CD14-positive monocyte (primary cell): Measurements from ENCODE around the gene KIF21B. TPM values are rescaled to one million over a fixed set of nuclear protein-coding genes. Genes with fewer than 3 reads are reported as not detected.

Experiments
- DNase-seq, 3 donors: peaks; one replicate each; pipeline ENCODE4 v3.0.0-alpha.2; 2011 to 2022
- H2AFZ ChIP-seq: 2 replicates; pipeline ENCODE4 v1.6.0; 2012; ENCODE audit warnings: mild to moderate bottlenecking, low read depth, low read length, inconsistent platforms; ENCODE audit not compliant: insufficient read depth, poor library complexity, severe bottlenecking
- H3K27ac ChIP-seq, 2 donors: 1 replicate in 1 of 2; 2 replicates in 1 of 2; pipeline ENCODE4 v1.5.1; 2012 to 2013; ENCODE audit warnings: low read length in 2 of 2, control low read depth in 1 of 2, inconsistent platforms in 1 of 2, low read depth in 1 of 2, mild to moderate bottlenecking in 1 of 2
- H3K27me3 ChIP-seq, 2 donors: one replicate each; pipeline versions ENCODE4 v1.6.0 to v1.6.1; 2011 to 2013; ENCODE audit warnings: low read length in 2 of 2; ENCODE audit not compliant: control insufficient read depth in 2 of 2, insufficient read depth in 2 of 2
- H3K36me3 ChIP-seq, 2 donors: replicated peaks in 1 of 2; 1 replicate in 1 of 2; 2 replicates in 1 of 2; pipeline versions ENCODE4 v1.5.1 to v1.6.1; 2012 to 2013; ENCODE audit warnings: low read length in 2 of 2, control low read depth in 1 of 2, inconsistent platforms in 1 of 2, mild to moderate bottlenecking in 1 of 2; ENCODE audit not compliant: insufficient read depth in 2 of 2, control insufficient read depth in 1 of 2
- H3K4me1 ChIP-seq, 2 donors: 1 replicate in 1 of 2; 2 replicates in 1 of 2; pipeline versions ENCODE4 v1.5.1 to v1.6.1; 2012 to 2013; ENCODE audit warnings: low read length in 2 of 2, control low read depth in 1 of 2, inconsistent platforms in 1 of 2, mild to moderate bottlenecking in 1 of 2, moderate library complexity in 1 of 2; ENCODE audit not compliant: insufficient read depth in 2 of 2, control insufficient read depth in 1 of 2
- H3K4me2 ChIP-seq: replicated peaks from 2 replicates; pipeline ENCODE3; 2012; ENCODE audit warnings: low read length, moderate library complexity, mild to moderate bottlenecking; ENCODE audit not compliant: poor library complexity, severe bottlenecking; ENCODE audit errors: extremely low read depth
- H3K4me3 ChIP-seq, 3 experiments: fragments of 200-600 bp in 1 of 3; sonication (generic) in 1 of 3; replicated peaks in 1 of 3; 1 replicate in 2 of 3; 2 replicates in 1 of 3; pipeline ENCODE4 v1.5.1; 2011 to 2013; ENCODE audit warnings: low read length in 3 of 3, mild to moderate bottlenecking in 3 of 3, control low read depth in 2 of 3, low read depth in 2 of 3, inconsistent platforms in 1 of 3, moderate library complexity in 1 of 3
- H3K79me2 ChIP-seq: 2 replicates; pipeline ENCODE4 v1.6.0; 2012; ENCODE audit warnings: mild to moderate bottlenecking, control low read depth, inconsistent platforms, low read length, moderate library complexity; ENCODE audit not compliant: insufficient read depth
- H3K9ac ChIP-seq: 2 replicates; pipeline ENCODE4 v1.6.0; 2017; ENCODE audit warnings: low read length, mild to moderate bottlenecking; ENCODE audit not compliant: insufficient read depth, poor library complexity, severe bottlenecking
- H3K9me3 ChIP-seq, 2 donors: replicated peaks in 1 of 2; 1 replicate in 1 of 2; 2 replicates in 1 of 2; pipeline versions ENCODE4 v1.5.1 to v1.6.1; 2012 to 2013; ENCODE audit warnings: low read length in 2 of 2, control low read depth in 1 of 2; ENCODE audit not compliant: control insufficient read depth in 1 of 2, insufficient read depth in 1 of 2
- H4K20me1 ChIP-seq: 2 replicates; pipeline ENCODE4 v1.6.0; 2012; ENCODE audit warnings: mild to moderate bottlenecking, low read length, control low read depth, moderate library complexity; ENCODE audit not compliant: insufficient read depth
- H3K27ac Mint-ChIP-seq, 7 donors: one replicate each; pipeline ENCODE4 v1.8.0; 2020; ENCODE audit warnings: mild to moderate bottlenecking in 7 of 7, mixed read lengths in 7 of 7, moderate library complexity in 6 of 7, inconsistent platforms in 2 of 7
- H3K27me3 Mint-ChIP-seq, 3 donors: one replicate each; pipeline ENCODE4 v1.8.0; 2021 to 2022; ENCODE audit warnings: low read depth in 3 of 3, mild to moderate bottlenecking in 3 of 3, mixed read lengths in 3 of 3, moderate library complexity in 3 of 3, inconsistent platforms in 1 of 3
- H3K36me3 Mint-ChIP-seq, 2 donors: one replicate each; pipeline ENCODE4 v1.8.0; 2020; ENCODE audit warnings: mixed read lengths in 2 of 2, inconsistent platforms in 1 of 2, mild to moderate bottlenecking in 1 of 2
- H3K4me1 Mint-ChIP-seq: one replicate; pipeline ENCODE4 v1.8.0; 2020; ENCODE audit warnings: mild to moderate bottlenecking, mixed read lengths
- H3K4me3 Mint-ChIP-seq, 2 donors: one replicate each; pipeline ENCODE4 v1.8.0; 2020; ENCODE audit warnings: mild to moderate bottlenecking in 2 of 2, mixed read lengths in 2 of 2, moderate library complexity in 1 of 2
- H3K9me3 Mint-ChIP-seq, 7 donors: one replicate each; pipeline ENCODE4 v1.8.0; 2020 to 2022; ENCODE audit warnings: mixed read lengths in 7 of 7, mild to moderate bottlenecking in 6 of 7, moderate library complexity in 6 of 7, inconsistent platforms in 2 of 7
- CTCF ChIP-seq: fragments of 200-600 bp; IDR thresholded peaks from one replicate; pipeline ENCODE4 v1.8.0; 2022; ENCODE audit warnings: antibody characterized with exemption, mild to moderate bottlenecking
- WGBS: methylation state at CpG from one replicate; pipeline ENCODE4 v1.1.5; 2013; ENCODE audit warnings: missing lambda C conversion rate; ENCODE audit not compliant: insufficient coverage; 5-methylcytosine and 5-hydroxymethylcytosine counted together
- intact Hi-C, 2 donors: fragments of 100-400 bp; cut with micrococcal nuclease; formaldehyde crosslinking; loops; one replicate each; pipeline versions ENCODE4 v1.15.0 to v1.15.1; 2023
- polyA plus RNA-seq, 3 donors: library from polyadenylated mRNA; depleted of rRNA in 1 of 3; unstranded in 2 of 3; stranded (reverse) in 1 of 3; fragments of 300-500 nt in 2 of 3; fragments of >200 nt in 1 of 3; fragmentation: Illumina TruSeq in 2 of 3; gene quantifications; 1 replicate in 2 of 3; 2 replicates in 1 of 3; pipeline ENCODE4 v1.2.3, GENCODE V29; 2012 to 2021

Gene KIF21B
- polyA plus RNA-seq, 3 donors, result 0.18 to 9.8 (median 0.30) TPM

DNA sequence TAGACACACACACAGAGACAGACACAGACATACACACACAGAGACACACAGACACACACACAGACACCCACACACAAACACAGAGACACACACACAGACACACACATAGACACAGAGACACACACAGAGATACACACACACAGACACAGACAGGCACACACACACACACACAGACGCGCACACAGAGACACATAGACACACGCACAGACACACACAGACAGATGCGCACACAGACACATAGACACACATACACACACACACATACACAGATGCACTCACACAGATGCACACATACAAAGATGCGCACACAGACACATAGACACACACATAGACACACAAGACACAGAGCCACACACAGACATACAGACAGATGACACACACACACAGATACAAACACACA, 16.0 kb downstream of the KIF21B start:
- peaks cover 39 to 70% of the 10 kb centered on the region in 2 donors for H3K36me3 ChIP-seq
- Mint-ChIP-seq H3K4me1 (peaks cover 11% of the 10 kb centered on the region), H3K36me3 (peaks cover 20 to 47% of the 10 kb centered on the region in 2 donors), H3K4me3 (no peak overlapping the region), H3K27me3 (peaks cover 1 to 4% (median 3%) of the 10 kb centered on the region in 3 donors), H3K27ac (no peak overlapping the region), H3K9me3 (no peaks in the 10 kb centered on the region)
- H3K4me2 ChIP-seq, result no peak overlapping the region
- WGBS, result 97% methylated on average over 5 of the region's 5 CpGs
- H3K27me3 ChIP-seq, result no peaks in the 10 kb centered on the region
- H3K79me2 ChIP-seq, result peaks cover 37% of the 10 kb centered on the region
- DNase-seq, result no peak
- no peak overlapping the region for H3K9ac ChIP-seq
- H3K27ac ChIP-seq, result no peak overlapping the region
- no peak for TF ChIP-seq CTCF
- H3K4me3 ChIP-seq, result no peak overlapping the region
- H3K4me1 ChIP-seq, result peaks cover 3 to 4% of the 10 kb centered on the region in 2 donors
- no peaks in the 10 kb centered on the region for H3K9me3 ChIP-seq
- H4K20me1 ChIP-seq, result peaks cover 75% of the 10 kb centered on the region
- H2AFZ ChIP-seq, result no peak overlapping the region
- intact Hi-C loops, result no loop called here

- peaks cover 0 to 4% (median 1%) of the 10 kb centered on the region in 3 donors for H3K27me3 Mint-ChIP-seq
- H3K4me3 ChIP-seq, result no peak overlapping the region
- H3K27me3 ChIP-seq, result no peaks in the 10 kb centered on the region
- no peaks in the 10 kb centered on the region for H3K9me3 ChIP-seq
- H3K4me1 ChIP-seq, result no peaks in the 10 kb centered on the region
- H4K20me1 ChIP-seq, result peaks cover 70% of the 10 kb centered on the region
- H3K4me2 ChIP-seq, result no peak overlapping the region
- peaks cover 18 to 53% of the 10 kb centered on the region in 2 donors for H3K36me3 Mint-ChIP-seq
- H3K4me1 Mint-ChIP-seq, result peaks cover 7% of the 10 kb centered on the region
- no peak overlapping the region for H3K27ac ChIP-seq
- H3K36me3 ChIP-seq, result peaks cover 49 to 76% of the 10 kb centered on the region in 2 donors
- H2AFZ ChIP-seq, result no peak overlapping the region
- intact Hi-C loops, result no loop called here
- H3K9ac ChIP-seq, result no peak overlapping the region
- 100% methylated on average over 1 of the region's 2 CpGs for WGBS
- H3K9me3 Mint-ChIP-seq, result no peaks in the 10 kb centered on the region
- no peak for TF ChIP-seq CTCF
- DNase-seq, result no peak
- no peak overlapping the region for H3K4me3 Mint-ChIP-seq
- H3K27ac Mint-ChIP-seq, result no peak overlapping the region
- H3K79me2 ChIP-seq, result peaks cover 26% of the 10 kb centered on the region
These were observed 17.1 kb downstream of the KIF21B start for GRCh38 chr1:201006450-201006849.
